ENCODE results near the gene GOSR1. TPM values are rescaled to one million over a fixed set of nuclear protein-coding genes. Genes with fewer than 3 reads are reported as not detected.

GOSR1 gene
- polyA plus RNA-seq, 1 of the 3 experiments (the other 2 are of a cell fraction): 13.7 TPM

- peak overlapping the region; percentile 39; the same call in 1 of the 2 replicates for H3K4me2 ChIP-seq
- H3K9me2 ChIP-seq: no peaks in the 10 kb centered on the region
- H3K4me3 ChIP-seq (ENCODE audit: low read depth in 2 of 2, low read length in 1 of 2): no peak overlapping the region
- H3F3A ChIP-seq (replicated peaks; ENCODE audit: insufficient read depth): no peaks in the 10 kb centered on the region
- DNase-seq: no peak
- peaks cover 0 to 5% of the 10 kb centered on the region in 2 experiments for H3K36me3 ChIP-seq (replicated peaks in 1 of 2; ENCODE audit: control insufficient read depth in 1 of 2, insufficient read depth in 2 of 2, low read length in 1 of 2)
- TF ChIP-seq TCF12 (IDR thresholded peaks at IDR 0.05): no peak; the same call in 1 of the 2 replicates
- peak; percentile 51; the same call in 1 of the 2 replicates for TF ChIP-seq FOSL2 (IDR thresholded peaks at IDR 0.05; ENCODE audit: borderline replicate concordance, low read depth)
- peak; percentile 24; the same call in 1 of the 2 replicates for TF ChIP-seq JUND (IDR thresholded peaks at IDR 0.05)
- H3K27me3 ChIP-seq (ENCODE audit: insufficient read depth): no peaks in the 10 kb centered on the region
- no peaks in the 10 kb centered on the region for H3K79me2 ChIP-seq (ENCODE audit: insufficient read depth)
- 94% methylated on average over 2 of the region's 2 CpGs for WGBS (ENCODE audit: low lambda C conversion rate)
- H3K9me3 ChIP-seq: no peaks in the 10 kb centered on the region
- ChIA-PET POLR2A (no interaction called here), CTCF (interaction anchor here (1.2 to 1.5 kb wide), 2 partner anchors 53 to 190 kb away, joined by 4 read pairs; partner anchors contain the start of gene GOSR1)
- H2AFZ ChIP-seq (ENCODE audit: low read depth): peak overlapping the region; percentile 57; the same call in 1 of the 2 replicates
- H3K9ac ChIP-seq: no peak overlapping the region
- H3K27ac ChIP-seq (ENCODE audit: low read depth in 2 of 2, low read length in 1 of 2): peak overlapping the region in 1 of 2 experiments; percentile 55; a peak in 2 of 4 replicates
- 0 out of 4 replicates have a peak, but pooled peaks cover 0 to 4% of the 10 kb centered on the region in 2 experiments for H3K4me1 ChIP-seq (ENCODE audit: control insufficient read depth in 1 of 2, insufficient read depth in 2 of 2, low read depth in 1 of 2, low read length in 1 of 2)
- H4K20me1 ChIP-seq (ENCODE audit: insufficient read depth): no peaks in the 10 kb centered on the region
Observed at GRCh38 chr17:30530346-30531025, 53.3 kb downstream of the GOSR1 start.

- 0 out of 4 replicates have a peak, but pooled peaks cover 0 to 4% of the 10 kb centered on the region in 2 experiments for H3K4me1 ChIP-seq (ENCODE audit: control insufficient read depth in 1 of 2, insufficient read depth in 2 of 2, low read depth in 1 of 2, low read length in 1 of 2)
- CTCF ChIA-PET: no interaction called here
- H3K79me2 ChIP-seq (ENCODE audit: insufficient read depth): no peaks in the 10 kb centered on the region
- TF ChIP-seq FOXM1 (IDR thresholded peaks at IDR 0.05; ENCODE audit: low read depth) (no peak), RFX5 (IDR thresholded peaks at IDR 0.05; ENCODE audit: low read length) (no peak), SIN3A (IDR thresholded peaks at IDR 0.05; ENCODE audit: borderline replicate concordance, low read depth, low read length) (no peak), MXI1 (IDR thresholded peaks at IDR 0.05; ENCODE audit: low read depth, low read length) (no peak), NRF1 (IDR thresholded peaks at IDR 0.05; ENCODE audit: low read depth, low read length) (no peak), IRF3 (IDR thresholded peaks at IDR 0.05; ENCODE audit: low read depth, low read length) (no peak), YY1 (IDR thresholded peaks at IDR 0.05; ENCODE audit: low read depth) (no peak), SMC3 (IDR thresholded peaks at IDR 0.05; ENCODE audit: low read depth, low read length) (no peak), CTCF (IDR thresholded peaks at IDR 0.05) (no peak), MEF2A (IDR thresholded peaks at IDR 0.05; ENCODE audit: borderline replicate concordance, low read depth) (no peak), ELF1 (IDR thresholded peaks at IDR 0.05) (no peak), TCF12 (IDR thresholded peaks at IDR 0.05) (no peak)
- no peak overlapping the region for H2AFZ ChIP-seq (ENCODE audit: low read depth)
- DNase-seq: no peak
- no peaks in the 10 kb centered on the region for H3K9me3 ChIP-seq
- H3K27ac ChIP-seq (ENCODE audit: low read depth in 2 of 2, low read length in 1 of 2): no peak overlapping the region
- H3F3A ChIP-seq (replicated peaks; ENCODE audit: insufficient read depth): no peaks in the 10 kb centered on the region
- 83% methylated on average over 2 of the region's 2 CpGs for WGBS (ENCODE audit: low lambda C conversion rate)
- H3K9me2 ChIP-seq: no peaks in the 10 kb centered on the region
- H3K4me2 ChIP-seq: no peak overlapping the region
- no peak overlapping the region for H3K9ac ChIP-seq
- H4K20me1 ChIP-seq (ENCODE audit: insufficient read depth): no peaks in the 10 kb centered on the region
- POLR2A ChIA-PET: no interaction called here
- H3K4me3 ChIP-seq (ENCODE audit: low read depth in 2 of 2, low read length in 1 of 2): no peak overlapping the region
- H3K27me3 ChIP-seq (ENCODE audit: insufficient read depth): no peaks in the 10 kb centered on the region
- H3K36me3 ChIP-seq (replicated peaks in 1 of 2; ENCODE audit: control insufficient read depth in 1 of 2, insufficient read depth in 2 of 2, low read length in 1 of 2): peaks cover 0 to 5% of the 10 kb centered on the region in 2 experiments
Observed at GRCh38 chr17:30532871-30533270, 55.7 kb downstream of the GOSR1 start.
